ENCODE measurements around the gene DENND5B. TPM values are rescaled to one million over a fixed set of nuclear protein-coding genes. Genes with fewer than 3 reads are reported as not detected.
A peak's percentile ranks its signal among the peaks of the same experiment; 100 is the strongest.

Gene DENND5B
- total RNA-seq, 1 donor from 2014 or later, result 20.0 TPM

- Mint-ChIP-seq H3K4me3 (ENCODE audit: unreplicated experiment) (no peak overlapping the region), H3K9me3 (ENCODE audit: unreplicated experiment) (no peaks in the 10 kb centered on the region), H3K27ac (ENCODE audit: unreplicated experiment) (no peak overlapping the region), H3K36me3 (ENCODE audit: low read depth, unreplicated experiment) (no peaks in the 10 kb centered on the region), H3K27me3 (ENCODE audit: unreplicated experiment) (peaks cover 9% of the 10 kb centered on the region), H3K4me1 (ENCODE audit: unreplicated experiment) (peaks cover 47% of the 10 kb centered on the region)
- no peak for DNase-seq (ENCODE audit: low spot score)
- no peak for TF ChIP-seq CTCF (IDR thresholded peaks at IDR 0.05; ENCODE audit: unreplicated experiment)
Observed at GRCh38 chr12:31366104-31366621, 224.8 kb downstream of the DENND5B start.

DNA sequence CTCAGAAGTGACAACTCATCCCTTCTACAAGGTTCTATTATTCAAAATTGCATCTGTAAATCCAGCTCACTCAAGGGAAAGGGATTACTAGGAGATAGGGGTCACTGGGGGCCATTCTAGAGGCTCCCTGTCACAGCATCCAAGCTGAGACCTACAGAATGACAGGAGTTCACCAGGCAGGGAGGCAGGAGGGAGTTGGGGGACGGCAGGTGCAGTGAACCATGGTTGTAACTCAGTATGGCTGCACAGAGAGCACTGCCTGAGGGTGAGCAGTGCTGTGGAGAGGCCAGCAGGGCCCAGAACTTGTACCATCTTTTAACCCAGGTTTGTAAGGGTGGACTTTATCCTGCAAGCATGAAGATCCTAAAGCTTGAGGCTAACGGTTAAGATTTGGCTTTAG is 227.1 kb downstream of the DENND5B start:
- Mint-ChIP-seq H3K9me3 (ENCODE audit: unreplicated experiment) (no peaks in the 10 kb centered on the region), H3K36me3 (ENCODE audit: low read depth, unreplicated experiment) (no peaks in the 10 kb centered on the region), H3K27me3 (ENCODE audit: unreplicated experiment) (peaks cover 7% of the 10 kb centered on the region), H3K27ac (ENCODE audit: unreplicated experiment) (no peak overlapping the region), H3K4me3 (ENCODE audit: unreplicated experiment) (no peak overlapping the region), H3K4me1 (ENCODE audit: unreplicated experiment) (peaks cover 24% of the 10 kb centered on the region)
- no peak for DNase-seq (ENCODE audit: low spot score)
- TF ChIP-seq CTCF (IDR thresholded peaks at IDR 0.05; ENCODE audit: unreplicated experiment), result no peak

DNA sequence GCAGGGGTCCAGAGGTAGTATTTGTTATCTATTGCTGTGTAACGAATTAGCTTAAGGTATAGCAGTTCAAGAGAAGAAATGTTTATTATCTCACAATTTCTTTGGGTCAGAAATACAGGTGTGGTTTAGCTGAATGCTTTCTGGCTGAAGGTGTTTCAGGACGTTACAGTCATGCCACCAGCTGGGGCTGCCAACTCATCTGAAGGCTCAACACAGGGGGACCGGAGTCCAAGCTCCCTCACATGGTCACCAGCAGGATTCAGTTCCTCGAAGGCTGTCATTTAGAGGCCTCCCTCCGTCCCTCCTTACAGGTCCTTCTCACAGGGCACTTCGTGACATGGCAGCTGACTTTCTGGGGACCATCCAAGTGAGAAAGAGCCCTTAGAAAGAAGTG is 227.5 kb downstream of the DENND5B start:
- DNase-seq (ENCODE audit: low spot score), result no peak

DNA sequence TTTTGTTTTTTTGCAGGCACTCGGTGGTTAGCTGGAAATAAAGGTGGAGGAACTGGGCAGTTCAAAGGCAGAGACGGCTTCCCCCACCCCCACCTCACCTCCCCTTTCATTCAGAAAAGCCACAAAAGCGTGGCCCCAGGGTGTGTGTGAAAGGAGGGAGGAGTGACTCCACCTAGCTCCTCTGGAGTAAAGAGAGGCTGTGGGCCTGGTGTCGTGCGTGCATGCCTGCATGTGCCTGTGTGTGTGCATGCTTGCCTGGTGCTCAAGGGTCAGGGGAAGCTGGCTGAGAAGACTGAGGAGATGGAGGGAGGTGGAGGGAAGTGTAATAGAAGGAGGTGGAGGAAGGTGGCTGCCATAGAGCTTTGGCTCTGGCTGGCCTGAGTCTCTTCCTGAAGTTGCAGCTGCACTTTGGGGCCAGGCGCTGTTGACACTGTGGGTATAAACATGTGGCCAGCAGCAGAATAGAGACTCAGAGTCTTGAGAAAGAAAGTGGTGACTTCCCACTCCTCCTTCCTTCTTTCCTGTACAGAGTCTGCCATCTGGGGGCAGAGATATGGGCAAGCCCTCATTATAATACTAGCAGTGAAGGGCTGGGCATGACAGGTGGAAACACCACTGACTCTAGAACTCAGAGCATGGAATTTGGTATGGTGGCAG is 228.0 kb downstream of the DENND5B start:
- Mint-ChIP-seq H3K27ac (ENCODE audit: unreplicated experiment) (peak overlapping the region; percentile 44), H3K27me3 (ENCODE audit: unreplicated experiment) (peaks cover 7% of the 10 kb centered on the region), H3K4me3 (ENCODE audit: unreplicated experiment) (no peak overlapping the region), H3K9me3 (ENCODE audit: unreplicated experiment) (no peaks in the 10 kb centered on the region), H3K4me1 (ENCODE audit: unreplicated experiment) (peaks cover 20% of the 10 kb centered on the region), H3K36me3 (ENCODE audit: low read depth, unreplicated experiment) (no peaks in the 10 kb centered on the region)
- no peak for TF ChIP-seq CTCF (IDR thresholded peaks at IDR 0.05; ENCODE audit: unreplicated experiment)
- no peak for DNase-seq (ENCODE audit: low spot score)

More for the DNA sequence above, 227.5 kb downstream of the DENND5B start:
- no peaks in the 10 kb centered on the region for H3K9me3 Mint-ChIP-seq (ENCODE audit: unreplicated experiment)
- H3K27me3 Mint-ChIP-seq (ENCODE audit: unreplicated experiment), result peaks cover 7% of the 10 kb centered on the region
- H3K36me3 Mint-ChIP-seq (ENCODE audit: low read depth, unreplicated experiment), result no peaks in the 10 kb centered on the region
- H3K4me3 Mint-ChIP-seq (ENCODE audit: unreplicated experiment), result no peak overlapping the region
- H3K27ac Mint-ChIP-seq (ENCODE audit: unreplicated experiment), result peak overlapping the region; percentile 22
- H3K4me1 Mint-ChIP-seq (ENCODE audit: unreplicated experiment), result peaks cover 20% of the 10 kb centered on the region
- no peak for TF ChIP-seq CTCF (IDR thresholded peaks at IDR 0.05; ENCODE audit: unreplicated experiment)

GRCh38 chr12:31362115-31362758 is 228.7 kb downstream of the DENND5B start:
- Mint-ChIP-seq H3K27ac (ENCODE audit: unreplicated experiment) (peak overlapping the region; percentile 44), H3K36me3 (ENCODE audit: low read depth, unreplicated experiment) (no peaks in the 10 kb centered on the region), H3K27me3 (ENCODE audit: unreplicated experiment) (peaks cover 7% of the 10 kb centered on the region), H3K4me3 (ENCODE audit: unreplicated experiment) (no peak overlapping the region), H3K4me1 (ENCODE audit: unreplicated experiment) (peaks cover 20% of the 10 kb centered on the region), H3K9me3 (ENCODE audit: unreplicated experiment) (no peaks in the 10 kb centered on the region)
- no peak for DNase-seq (ENCODE audit: low spot score)
- TF ChIP-seq CTCF (IDR thresholded peaks at IDR 0.05; ENCODE audit: unreplicated experiment), result no peak

Data from endothelial cell (in vitro differentiated cells).